ENCODE data around the gene KDM4F. TPM values are rescaled to one million over a fixed set of nuclear protein-coding genes. Genes with fewer than 3 reads are reported as not detected.

KDM4F gene
- total and polyA plus RNA-seq, 2 of the 8 experiments (the other 6 are each of a cell fraction or from before 2014, with no cell fraction given) = not detected

- TF ChIP-seq JUN (IDR thresholded peaks at IDR 0.05; ENCODE audit: low read depth, low read length) (no peak), KDM4A (IDR thresholded peaks at IDR 0.05; ENCODE audit: low read depth, low read length, severe bottlenecking) (peak; percentile 99), PHF8 (conservative IDR thresholded peaks at IDR 0.05; ENCODE audit: low read depth, low read length) (peak; percentile 9; the same call in 1 of the 2 replicates), MAFK (IDR thresholded peaks at IDR 0.05; ENCODE audit: low read depth, low read length) (no peak), HDAC2 (IDR thresholded peaks at IDR 0.05; ENCODE audit: borderline replicate concordance in 1 of 2, low read depth in 2 of 2, low read length in 2 of 2) (0 out of 4 replicates have a peak, but pooled peaks of 1 of the 2 experiments have one; percentile 58), ATF3 (IDR thresholded peaks at IDR 0.05; ENCODE audit: insufficient read depth, low read depth, low read length) (no peak), EP300 (IDR thresholded peaks at IDR 0.05; ENCODE audit: borderline replicate concordance in 1 of 2, low read depth in 2 of 2, low read length in 2 of 2) (no peak), NANOG (IDR thresholded peaks at IDR 0.05; ENCODE audit: insufficient read depth, low read depth, low read length, poor library complexity, severe bottlenecking) (no peak), ATF2 (IDR thresholded peaks at IDR 0.05; ENCODE audit: low read length) (no peak), BCL11A (IDR thresholded peaks at IDR 0.05; ENCODE audit: low read depth in 2 of 2, low read length in 2 of 2) (no peak), CHD2 (IDR thresholded peaks at IDR 0.05; ENCODE audit: low read length) (no peak), KDM5A (IDR thresholded peaks at IDR 0.05; ENCODE audit: low read length) (no peak), ZNF274 (IDR thresholded peaks at IDR 0.05; ENCODE audit: borderline replicate concordance, extremely low read depth, low read length) (no peak)
- TF ChIP-seq, protein P1, sequence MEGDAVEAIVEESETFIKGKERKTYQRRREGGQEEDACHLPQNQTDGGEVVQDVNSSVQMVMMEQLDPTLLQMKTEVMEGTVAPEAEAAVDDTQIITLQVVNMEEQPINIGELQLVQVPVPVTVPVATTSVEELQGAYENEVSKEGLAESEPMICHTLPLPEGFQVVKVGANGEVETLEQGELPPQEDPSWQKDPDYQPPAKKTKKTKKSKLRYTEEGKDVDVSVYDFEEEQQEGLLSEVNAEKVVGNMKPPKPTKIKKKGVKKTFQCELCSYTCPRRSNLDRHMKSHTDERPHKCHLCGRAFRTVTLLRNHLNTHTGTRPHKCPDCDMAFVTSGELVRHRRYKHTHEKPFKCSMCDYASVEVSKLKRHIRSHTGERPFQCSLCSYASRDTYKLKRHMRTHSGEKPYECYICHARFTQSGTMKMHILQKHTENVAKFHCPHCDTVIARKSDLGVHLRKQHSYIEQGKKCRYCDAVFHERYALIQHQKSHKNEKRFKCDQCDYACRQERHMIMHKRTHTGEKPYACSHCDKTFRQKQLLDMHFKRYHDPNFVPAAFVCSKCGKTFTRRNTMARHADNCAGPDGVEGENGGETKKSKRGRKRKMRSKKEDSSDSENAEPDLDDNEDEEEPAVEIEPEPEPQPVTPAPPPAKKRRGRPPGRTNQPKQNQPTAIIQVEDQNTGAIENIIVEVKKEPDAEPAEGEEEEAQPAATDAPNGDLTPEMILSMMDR (IDR thresholded peaks at IDR 0.05; ENCODE audit: control extremely low read depth in 1 of 3, insufficient read depth in 1 of 3, low read depth in 1 of 3, low read length in 3 of 3) = no peak
Observed at GRCh38 chr11:95089620-95090542, 40.7 kb downstream of the KDM4F start, which contains the start of gene ENDOD1 (continued).
